GM12878 (cell line): ENCODE results near the gene VSX2. TPM values are rescaled to one million over a fixed set of nuclear protein-coding genes. Genes with fewer than 3 reads are reported as not detected.

Source experiments
- ATAC-seq: fragments of 200-7000 bp; cut with Tn5 transposase; 3 replicates; pipeline ENCODE4 v1.9.1; 2020; ENCODE audit warnings: mild to moderate bottlenecking, moderate library complexity
- BruUV-seq: library from RNA; stranded (reverse); fragments of 400-500 nt; replicated peaks from 2 replicates; lab custom pipeline; 2021; lab: Mats Ljungman, UMichigan
- CTCF ChIA-PET: fragments of 300-600 bp; sonication (Branson Sonifier 250); formaldehyde crosslinking; extraction: SDS; loops from one replicate; lab custom pipeline; 2021; ENCODE audit warnings: inconsistent platforms; lab: Yijun Ruan, JAX
- POLR2A ChIA-PET: fragments of 350-600 bp; formaldehyde crosslinking; extraction: SDS; loops from one replicate; lab custom pipeline; 2021; ENCODE audit warnings: inconsistent platforms; lab: Charles Lee
- RAD21 ChIA-PET: fragments of 300-600 bp; sonication (Branson Sonifier 250); formaldehyde crosslinking; loops from one replicate; lab custom pipeline; 2023; ENCODE audit warnings: antibody characterized with exemption; ENCODE audit not compliant: unreplicated experiment; lab: Charles Lee
- SMC1A ChIA-PET: fragments of 300-600 bp; sonication (Branson Sonifier 250); formaldehyde crosslinking; loops from one replicate; lab custom pipeline; 2023; ENCODE audit not compliant: unreplicated experiment, uncharacterized antibody; lab: Charles Lee
- DNase-seq: peaks from one replicate; pipeline ENCODE4 v3.0.0-alpha.2; 2011; ENCODE audit warnings: low read depth, low spot score
- FAIRE-seq: peaks from 3 replicates; lab custom pipeline; 2011; peaks lifted over from hg19 to GRCh38; lab: Jason Lieb, UNC
- H2AFZ ChIP-seq: 2 replicates; pipeline ENCODE4 v1.6.0; 2011; ENCODE audit warnings: low read depth, low read length, control low read depth; ENCODE audit not compliant: control insufficient read depth
- H3K27ac ChIP-seq: 2 replicates; pipeline ENCODE4 v1.5.1; 2011; ENCODE audit warnings: control low read depth; ENCODE audit not compliant: control insufficient read depth, insufficient read depth
- H3K27me3 ChIP-seq, 2 experiments: replicated peaks in 1 of 2; 2 replicates each; pipeline versions ENCODE4 v1.6.0 to v1.6.1; 2011; ENCODE audit warnings: low read length in 1 of 2; ENCODE audit not compliant: control insufficient read depth in 2 of 2, insufficient read depth in 2 of 2
- H3K36me3 ChIP-seq, 2 experiments: 2 replicates each; pipeline ENCODE4 v1.5.1; 2011; ENCODE audit warnings: low read length in 1 of 2; ENCODE audit not compliant: control insufficient read depth in 2 of 2, insufficient read depth in 2 of 2
- H3K4me1 ChIP-seq: 2 replicates; pipeline ENCODE4 v1.6.1; 2011; ENCODE audit warnings: mild to moderate bottlenecking, low read length, moderate library complexity, mixed read lengths; ENCODE audit not compliant: control insufficient read depth, insufficient read depth
- H3K4me2 ChIP-seq: 2 replicates; pipeline ENCODE4 v1.6.0; 2011; ENCODE audit warnings: control low read depth; ENCODE audit not compliant: control insufficient read depth, insufficient read depth
- H3K4me3 ChIP-seq: fragments of 200-600 bp; sonication (generic); 2 replicates; pipeline ENCODE4 v1.5.1; 2016
- H3K79me2 ChIP-seq: 2 replicates; pipeline ENCODE4 v1.6.0; 2011; ENCODE audit warnings: low read length; ENCODE audit not compliant: control insufficient read depth, insufficient read depth
- H3K9ac ChIP-seq: 2 replicates; pipeline ENCODE4 v1.8.0; 2011; ENCODE audit warnings: low read length, control low read depth, mixed read lengths; ENCODE audit not compliant: control insufficient read depth, insufficient read depth
- H3K9me3 ChIP-seq: replicated peaks from 3 replicates; pipeline ENCODE4 v1.5.1; 2011; ENCODE audit warnings: mild to moderate bottlenecking, low read length; ENCODE audit not compliant: control insufficient read depth, insufficient read depth
- H4K20me1 ChIP-seq: 2 replicates; pipeline ENCODE4 v1.6.0; 2011; ENCODE audit not compliant: control insufficient read depth, insufficient read depth
- BMI1 ChIP-seq: fragments of 450-650 bp; IDR thresholded peaks from 2 replicates; pipeline ENCODE4 v1.6.1; 2016; ENCODE audit warnings: mild to moderate bottlenecking, moderate library complexity, borderline replicate concordance
- EP300 ChIP-seq, 2 experiments: fragments of 150-350 bp in 1 of 2; IDR thresholded peaks; 2 replicates each; pipeline ENCODE4 v1.6.1; 2011 to 2012; ENCODE audit warnings: low read depth in 2 of 2, low read length in 2 of 2, borderline replicate concordance in 1 of 2, improper control_type of control experiment in 1 of 2, inconsistent platforms in 1 of 2; ENCODE audit not compliant: control insufficient read depth in 1 of 2
- ETV6 ChIP-seq, 2 experiments: fragments of 450-650 bp in 1 of 2; IDR thresholded peaks in 1 of 2; conservative IDR thresholded peaks in 1 of 2; 2 replicates each; pipeline ENCODE4 v1.6.1; 2014; ENCODE audit warnings: antibody characterized with exemption in 1 of 2, borderline replicate concordance in 1 of 2, low read depth in 1 of 2, mild to moderate bottlenecking in 1 of 2, moderate library complexity in 1 of 2
- KAT2A ChIP-seq: conservative IDR thresholded peaks from 2 replicates; pipeline ENCODE4 v1.6.1; 2011; ENCODE audit warnings: low read depth, low read length; ENCODE audit not compliant: control insufficient read depth
- PBX3 ChIP-seq: IDR thresholded peaks from 2 replicates; pipeline ENCODE4 v1.6.1; 2011; ENCODE audit warnings: mild to moderate bottlenecking, low read depth, low read length, moderate library complexity; ENCODE audit not compliant: insufficient replicate concordance
- RCOR1 ChIP-seq: conservative IDR thresholded peaks from 2 replicates; pipeline ENCODE4 v1.6.1; 2012; ENCODE audit warnings: low read depth, low read length, improper control_type of control experiment
- REST ChIP-seq: IDR thresholded peaks from 2 replicates; pipeline ENCODE4 v1.6.1; 2012; ENCODE audit warnings: mild to moderate bottlenecking, low read depth, low read length
- RFX5 ChIP-seq: IDR thresholded peaks from 2 replicates; pipeline ENCODE4 v1.6.1; 2011; ENCODE audit warnings: low read depth, low read length, improper control_type of control experiment
- SIN3A ChIP-seq: IDR thresholded peaks from 2 replicates; pipeline ENCODE4 v1.6.1; 2012; ENCODE audit warnings: low read depth, low read length, improper control_type of control experiment
- SRF ChIP-seq, 2 experiments: IDR thresholded peaks; 2 replicates each; pipeline ENCODE4 v1.6.1; 2011; ENCODE audit warnings: low read depth in 2 of 2, low read length in 2 of 2, mild to moderate bottlenecking in 1 of 2, moderate library complexity in 1 of 2
- YBX1 ChIP-seq: fragments of 450-650 bp; IDR thresholded peaks from 2 replicates; pipeline ENCODE4 v1.6.1; 2016; ENCODE audit warnings: antibody characterized with exemption
- WGBS: methylation state at CpG from one replicate; pipeline ENCODE4 v1.1.6; 2016; ENCODE audit warnings: low lambda C conversion rate; ENCODE audit not compliant: insufficient replicate concordance, insufficient coverage; ENCODE audit errors: missing lambda C conversion rate; 5-methylcytosine and 5-hydroxymethylcytosine counted together
- in situ Hi-C: fragments of 300-500 bp; cut with MboI; formaldehyde crosslinking; loops from 9 replicates; pipeline ENCODE4 v1.14.3; 2018; ENCODE audit warnings: mixed read lengths
- intact Hi-C: fragments of 100-400 bp; cut with micrococcal nuclease; formaldehyde crosslinking; loops from one replicate; pipeline ENCODE4 v1.14.2; 2022; ENCODE audit not compliant: unreplicated experiment
- polyA plus RNA-seq, 11 experiments: library from polyadenylated mRNA; depleted of rRNA in 4 of 11; unstranded in 6 of 11; stranded (reverse) in 5 of 11; fragments of >200 nt; fragmentation: Nextera tagmentation in 4 of 11; fragmentation: Illumina TruSeq in 1 of 11; extraction: Ambion mirVana in 4 of 11; extraction: Trizol in 1 of 11; gene quantifications; 1 replicate in 1 of 11; 2 replicates in 10 of 11; pipeline versions ENCODE4 v1.2.1 to v1.2.3, GENCODE V29; 2011 to 2016; ENCODE audit warnings: inconsistent platforms in 2 of 11, missing spikeins in 2 of 11, low read depth in 1 of 11
- total RNA-seq, 4 experiments: library from RNA; depleted of rRNA in 3 of 4; stranded (reverse); fragments of >200 nt in 3 of 4; fragmentation: Illumina TruSeq in 1 of 4; extraction: Trizol in 1 of 4; gene quantifications; 2 replicates each; pipeline versions ENCODE4 v1.2.1 to v1.2.3, GENCODE V29; 2013 to 2021
- TF ChIP-seq, protein P1 (sequence below): IDR thresholded peaks from 2 replicates; pipeline ENCODE4 v1.6.1; 2012; ENCODE audit warnings: low read depth, low read length, improper control_type of control experiment
- TF ChIP-seq, protein P2 (sequence below): fragments of 450-650 bp; IDR thresholded peaks from 2 replicates; pipeline ENCODE4 v1.6.1; 2017; ENCODE audit warnings: antibody characterized with exemption, mild to moderate bottlenecking, moderate library complexity

Gene VSX2
- total and polyA plus RNA-seq, 10 of the 15 experiments (the other 5 are each of a cell fraction or from before 2014, with no cell fraction given), result 0.04 to 0.05 TPM; not detected in 8

GRCh38 chr14:74286736-74287135, 47.5 kb downstream of the VSX2 start (continued):
- TF ChIP-seq YBX1, result no peak
- no peak for TF ChIP-seq RCOR1
- no peak for TF ChIP-seq ETV6 (conservative IDR thresholded peaks at IDR 0.05 in 1 of 2, IDR thresholded peaks at IDR 0.05 in 1 of 2; ENCODE audit: borderline replicate concordance in 1 of 2, low read depth in 1 of 2)
- no peak for TF ChIP-seq BMI1
- TF ChIP-seq, all 136 proteins: peak for 0

GRCh38 chr14:74289801-74290200, 50.6 kb downstream of the VSX2 start:
- ChIA-PET RAD21 (no interaction called here), CTCF (no interaction called here), SMC1A (no interaction called here), POLR2A (interaction anchor here (0.5 kb wide), 1 partner anchor 1363 kb away, joined by 6 read pairs; no protein-coding TSS in a partner anchor)
- no peaks in the 10 kb centered on the region for H4K20me1 ChIP-seq
- H3K36me3 ChIP-seq, result peaks cover 10 to 13% of the 10 kb centered on the region in 2 experiments
- FAIRE-seq, result no peak
- ATAC-seq, result no peak
- H3K79me2 ChIP-seq, result no peaks in the 10 kb centered on the region
- no TSS peak for BruUV-seq
- H2AFZ ChIP-seq, result no peak overlapping the region
- no peaks in the 10 kb centered on the region for H3K9me3 ChIP-seq
- intact Hi-C loops, result no loop called here
- no peak overlapping the region for H3K4me3 ChIP-seq
- in situ Hi-C loops, result no loop called here
- TF ChIP-seq RFX5 (no peak), SRF (IDR thresholded peaks at IDR 0.05; ENCODE audit: low read depth in 2 of 2, low read length in 2 of 2) (no peak), RCOR1 (no peak), REST (no peak), PBX3 (no peak), KAT2A (no peak), EP300 (IDR thresholded peaks at IDR 0.05; ENCODE audit: borderline replicate concordance in 1 of 2, control insufficient read depth in 1 of 2, low read depth in 2 of 2, low read length in 2 of 2) (no peak), SIN3A (no peak)
- TF ChIP-seq, protein P1, sequence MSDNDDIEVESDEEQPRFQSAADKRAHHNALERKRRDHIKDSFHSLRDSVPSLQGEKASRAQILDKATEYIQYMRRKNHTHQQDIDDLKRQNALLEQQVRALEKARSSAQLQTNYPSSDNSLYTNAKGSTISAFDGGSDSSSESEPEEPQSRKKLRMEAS, result no peak
- TF ChIP-seq, protein P2, sequence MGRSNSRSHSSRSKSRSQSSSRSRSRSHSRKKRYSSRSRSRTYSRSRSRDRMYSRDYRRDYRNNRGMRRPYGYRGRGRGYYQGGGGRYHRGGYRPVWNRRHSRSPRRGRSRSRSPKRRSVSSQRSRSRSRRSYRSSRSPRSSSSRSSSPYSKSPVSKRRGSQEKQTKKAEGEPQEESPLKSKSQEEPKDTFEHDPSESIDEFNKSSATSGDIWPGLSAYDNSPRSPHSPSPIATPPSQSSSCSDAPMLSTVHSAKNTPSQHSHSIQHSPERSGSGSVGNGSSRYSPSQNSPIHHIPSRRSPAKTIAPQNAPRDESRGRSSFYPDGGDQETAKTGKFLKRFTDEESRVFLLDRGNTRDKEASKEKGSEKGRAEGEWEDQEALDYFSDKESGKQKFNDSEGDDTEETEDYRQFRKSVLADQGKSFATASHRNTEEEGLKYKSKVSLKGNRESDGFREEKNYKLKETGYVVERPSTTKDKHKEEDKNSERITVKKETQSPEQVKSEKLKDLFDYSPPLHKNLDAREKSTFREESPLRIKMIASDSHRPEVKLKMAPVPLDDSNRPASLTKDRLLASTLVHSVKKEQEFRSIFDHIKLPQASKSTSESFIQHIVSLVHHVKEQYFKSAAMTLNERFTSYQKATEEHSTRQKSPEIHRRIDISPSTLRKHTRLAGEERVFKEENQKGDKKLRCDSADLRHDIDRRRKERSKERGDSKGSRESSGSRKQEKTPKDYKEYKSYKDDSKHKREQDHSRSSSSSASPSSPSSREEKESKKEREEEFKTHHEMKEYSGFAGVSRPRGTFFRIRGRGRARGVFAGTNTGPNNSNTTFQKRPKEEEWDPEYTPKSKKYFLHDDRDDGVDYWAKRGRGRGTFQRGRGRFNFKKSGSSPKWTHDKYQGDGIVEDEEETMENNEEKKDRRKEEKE, result no peak
- no peak for DNase-seq
- no peaks in the 10 kb centered on the region for H3K4me1 ChIP-seq
- H3K4me2 ChIP-seq, result no peak overlapping the region
- WGBS, result 82% methylated on average over 5 of the region's 5 CpGs
- no peak overlapping the region for H3K9ac ChIP-seq
- no peak overlapping the region for H3K27ac ChIP-seq
- no peaks in the 10 kb centered on the region for H3K27me3 ChIP-seq
